SK-MEL-5 (cell line): ENCODE results near the gene APIP. TPM values are rescaled to one million over a fixed set of nuclear protein-coding genes. Genes with fewer than 3 reads are reported as not detected.

ENCODE experiments used
- DNase-seq: peaks from one replicate; pipeline ENCODE4 v3.0.0-alpha.2; 2016; ENCODE audit warnings: low read depth, low spot score
- in situ Hi-C: cut with HindIII; loops from 2 replicates; pipeline ENCODE4 v1.10.0; 2016; ENCODE audit warnings: low sequenced_read_pairs, high pct_unique_total_duplicates, low pct_unique_long_range_greater_than_20kb
- total RNA-seq: library from RNA; depleted of rRNA; stranded (reverse); fragments of >200 nt; shearing (Covaris generic); gene quantifications from 2 replicates; pipeline ENCODE4 v1.2.3, GENCODE V29; 2014

APIP gene
- total RNA-seq, 1 experiment from 2014 or later: 39.7 TPM

DNA sequence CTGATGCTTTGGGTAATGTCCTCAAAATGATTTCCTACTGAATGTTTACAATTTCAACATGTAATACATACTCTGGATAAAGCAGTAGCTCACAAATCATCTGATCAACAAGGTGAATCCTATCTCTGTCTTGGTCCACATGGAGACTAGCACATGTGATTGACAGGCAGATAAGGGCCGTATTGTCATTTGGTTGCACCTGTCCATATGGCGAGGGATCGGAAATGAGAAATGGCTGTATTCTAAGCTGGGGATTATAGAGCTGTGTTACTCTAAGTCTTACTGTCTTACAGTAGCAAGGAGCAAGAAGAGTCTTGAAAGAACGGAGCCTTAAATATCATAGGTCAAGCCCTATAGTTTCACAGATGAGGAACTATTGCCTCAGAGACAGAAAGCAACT is 55.7 kb downstream of the APIP start:
- in situ Hi-C loops: no loop called here
- DNase-seq: no peak

DNA sequence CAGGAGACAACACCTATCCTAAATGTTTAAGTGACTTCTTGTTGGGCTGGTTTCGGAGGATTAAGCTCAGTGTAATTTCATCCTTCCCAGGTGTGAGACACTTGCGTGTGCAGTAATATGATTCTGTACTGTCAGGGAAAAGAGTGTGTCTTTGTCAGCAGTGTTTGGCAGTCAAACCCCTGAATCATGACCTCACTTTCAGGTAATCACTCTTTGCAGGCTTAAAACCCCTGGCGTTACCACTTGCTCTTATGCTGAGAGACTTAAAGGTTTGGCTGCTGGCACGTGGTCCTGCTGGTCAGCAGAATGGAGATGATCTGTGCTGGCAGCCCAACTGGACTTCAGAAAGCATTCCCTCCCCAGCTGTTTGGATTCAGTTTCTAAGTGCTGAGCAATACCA is 56.1 kb downstream of the APIP start:
- in situ Hi-C loops: no loop called here
- DNase-seq: no peak

DNA sequence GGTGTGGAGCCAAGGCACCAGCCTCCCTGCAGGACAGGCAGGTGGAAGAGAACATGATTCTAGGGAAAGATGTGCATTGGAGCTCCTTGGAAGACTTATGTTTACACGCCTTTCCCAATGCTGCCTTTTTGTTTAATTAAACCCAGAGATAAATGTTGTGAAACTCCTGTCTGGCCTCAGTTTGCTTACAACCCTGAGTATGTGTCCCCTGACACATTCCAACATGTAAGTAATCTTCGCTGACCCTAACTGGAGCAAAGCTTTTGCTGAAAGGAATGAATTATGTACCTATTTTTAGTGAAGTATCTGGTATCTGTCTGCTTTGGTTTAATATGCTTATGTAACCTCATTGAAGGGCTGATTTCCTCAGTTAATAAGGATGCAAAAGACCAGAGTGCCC is 56.7 kb downstream of the APIP start:
- no peak for DNase-seq

DNA sequence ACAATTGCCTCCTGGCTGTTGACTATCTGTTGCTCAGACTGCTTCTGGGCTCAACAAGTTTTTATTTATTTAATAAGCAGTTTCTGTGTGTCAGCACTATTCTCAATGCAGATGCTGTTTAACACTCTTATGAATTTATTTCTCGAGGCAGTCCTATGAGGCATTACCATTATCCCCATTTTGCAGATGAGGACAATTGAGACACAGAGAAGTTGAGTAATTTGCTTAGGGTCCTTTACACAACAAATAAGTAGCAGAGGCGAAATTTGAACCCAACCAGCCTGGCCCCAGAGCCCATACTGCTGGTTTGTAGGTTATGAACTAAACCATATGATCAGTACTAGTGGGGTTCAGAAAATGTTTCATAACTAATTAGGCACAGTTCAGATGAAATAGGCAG is 58.7 kb downstream of the APIP start:
- in situ Hi-C loops: no loop called here
- no peak for DNase-seq

More for the DNA sequence above, 56.7 kb downstream of the APIP start:
- in situ Hi-C loops: no loop called here

DNA sequence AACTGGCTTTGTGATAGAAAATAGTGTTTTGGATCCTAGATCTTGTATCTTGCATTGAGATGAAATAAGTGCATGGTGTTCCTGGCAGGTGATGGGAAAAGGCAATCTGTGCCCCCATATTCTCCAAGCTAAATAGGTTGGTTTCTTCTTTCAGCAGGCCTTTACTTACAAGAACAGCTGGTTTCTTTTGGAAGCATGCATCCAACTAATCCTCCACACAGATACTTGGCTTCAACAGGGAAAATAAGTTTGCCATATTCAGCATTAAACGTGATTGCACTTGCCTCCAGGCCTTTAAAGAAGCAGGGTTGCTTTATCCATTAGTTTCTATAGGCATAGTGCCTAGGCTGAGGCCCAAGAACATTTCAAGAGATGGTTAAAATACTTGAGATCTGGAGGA is 59.9 kb downstream of the APIP start:
- in situ Hi-C loops: no loop called here
- no peak for DNase-seq

DNA sequence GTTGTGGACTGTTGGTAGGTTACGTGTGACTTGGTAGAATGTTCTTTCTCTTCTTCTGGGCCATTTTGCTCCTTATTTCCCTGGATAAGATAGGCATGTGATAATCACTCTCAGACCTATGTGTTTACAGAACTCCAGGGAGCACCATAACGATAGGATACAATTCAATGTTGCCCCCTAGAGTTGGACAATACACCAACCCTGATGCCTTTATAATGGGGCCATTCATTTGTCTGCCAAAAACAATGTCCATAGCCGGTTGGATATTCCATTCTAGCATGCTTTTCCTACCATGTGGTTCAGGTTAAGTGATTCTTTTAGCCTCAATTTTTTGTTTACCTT is 60.5 kb downstream of the APIP start:
- DNase-seq: peak; percentile 45
- in situ Hi-C loops: no loop called here

DNA sequence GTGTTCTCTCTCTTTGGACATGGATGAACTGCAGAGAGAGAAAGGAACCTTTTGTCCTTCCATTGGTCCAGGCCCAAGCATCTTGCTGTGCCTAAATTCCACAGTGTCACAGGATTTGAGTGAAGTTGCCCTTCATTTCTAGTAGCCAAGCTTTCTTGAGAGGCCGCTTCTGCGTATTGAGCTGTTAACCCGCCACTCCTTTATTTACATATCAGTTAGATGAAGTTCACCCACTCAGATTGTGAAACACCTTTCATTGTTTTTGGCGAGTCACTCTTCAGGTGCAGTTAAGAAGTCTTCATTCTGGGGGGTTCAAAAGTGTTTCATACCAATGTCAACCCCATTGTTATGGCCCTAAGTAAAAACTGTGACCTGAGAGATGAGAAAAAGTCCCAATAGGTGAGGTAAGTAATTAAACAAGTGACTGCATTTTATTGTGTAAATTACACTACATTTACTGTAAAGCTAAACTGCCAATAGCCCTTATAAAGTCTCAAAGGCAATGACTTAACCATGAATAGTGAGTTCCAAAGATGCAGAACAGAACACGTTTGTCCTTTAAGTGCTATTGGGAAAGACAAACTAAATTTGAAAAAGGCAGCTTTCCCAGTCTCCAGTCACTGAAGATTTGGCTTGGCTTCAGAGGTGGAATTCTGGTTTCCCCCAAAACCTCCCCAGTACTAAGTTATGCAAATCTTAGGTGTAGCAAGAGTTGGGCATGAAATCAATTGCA is 61.0 kb downstream of the APIP start:
- in situ Hi-C loops: no loop called here
- DNase-seq: no peak

DNA sequence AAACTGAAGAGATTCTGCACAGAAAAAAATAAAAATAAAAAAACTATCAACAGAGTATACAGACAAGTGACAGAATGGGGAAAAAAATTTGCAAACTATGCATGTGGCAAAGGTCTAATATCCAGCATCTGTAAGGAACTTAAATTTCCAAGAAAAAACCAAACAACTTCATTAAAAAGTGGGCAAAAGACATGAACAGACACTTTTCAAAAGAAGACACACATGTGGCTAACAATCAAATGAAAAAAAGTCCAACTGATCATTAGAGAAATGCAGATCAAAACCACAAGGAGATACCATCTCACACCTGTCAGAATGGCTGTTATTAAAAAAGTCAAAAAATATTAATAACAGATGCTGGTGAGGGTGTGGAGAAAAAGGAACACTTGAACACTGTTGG is 64.3 kb downstream of the APIP start:
- DNase-seq: no peak
- in situ Hi-C loops: no loop called here

DNA sequence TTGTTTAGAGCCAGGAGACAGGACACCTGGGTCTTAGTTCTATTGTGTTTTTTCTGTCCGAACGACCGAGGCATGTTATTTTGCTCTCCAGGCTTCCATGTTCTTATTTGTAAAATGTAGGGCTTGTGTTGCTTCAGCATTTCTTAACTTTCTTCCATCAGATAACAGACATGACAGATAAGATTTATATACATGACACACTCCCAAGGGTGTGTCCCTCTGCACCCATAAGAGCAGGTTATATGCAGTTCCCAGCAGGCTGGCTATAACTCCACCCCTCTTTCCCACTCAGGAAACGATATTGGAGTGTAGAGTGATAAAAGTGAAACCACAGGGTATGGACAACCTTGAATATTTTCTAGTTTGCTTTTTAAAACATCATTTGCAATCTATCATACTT is 65.8 kb downstream of the APIP start:
- no peak for DNase-seq
- in situ Hi-C loops: no loop called here

DNA sequence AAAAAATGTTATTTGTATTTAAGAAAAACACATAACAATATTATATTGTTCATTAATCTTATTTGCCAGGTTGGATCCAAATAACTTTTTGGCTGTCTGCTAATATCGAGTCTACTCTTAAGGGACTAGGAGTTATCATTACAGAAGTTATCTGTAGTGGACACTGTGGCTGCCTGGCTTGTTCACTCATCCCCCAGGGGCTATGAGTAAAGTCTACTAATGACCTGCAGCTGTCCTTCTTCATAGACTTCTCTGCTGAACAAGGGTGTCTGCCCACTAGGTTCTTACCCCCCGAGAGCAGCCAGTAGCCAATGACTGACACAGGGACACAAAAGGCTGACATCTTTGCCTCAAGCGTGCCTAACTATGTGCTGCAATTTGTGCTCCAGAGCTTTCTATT is 69.7 kb downstream of the APIP start:
- no peak for DNase-seq
- in situ Hi-C loops: no loop called here

DNA sequence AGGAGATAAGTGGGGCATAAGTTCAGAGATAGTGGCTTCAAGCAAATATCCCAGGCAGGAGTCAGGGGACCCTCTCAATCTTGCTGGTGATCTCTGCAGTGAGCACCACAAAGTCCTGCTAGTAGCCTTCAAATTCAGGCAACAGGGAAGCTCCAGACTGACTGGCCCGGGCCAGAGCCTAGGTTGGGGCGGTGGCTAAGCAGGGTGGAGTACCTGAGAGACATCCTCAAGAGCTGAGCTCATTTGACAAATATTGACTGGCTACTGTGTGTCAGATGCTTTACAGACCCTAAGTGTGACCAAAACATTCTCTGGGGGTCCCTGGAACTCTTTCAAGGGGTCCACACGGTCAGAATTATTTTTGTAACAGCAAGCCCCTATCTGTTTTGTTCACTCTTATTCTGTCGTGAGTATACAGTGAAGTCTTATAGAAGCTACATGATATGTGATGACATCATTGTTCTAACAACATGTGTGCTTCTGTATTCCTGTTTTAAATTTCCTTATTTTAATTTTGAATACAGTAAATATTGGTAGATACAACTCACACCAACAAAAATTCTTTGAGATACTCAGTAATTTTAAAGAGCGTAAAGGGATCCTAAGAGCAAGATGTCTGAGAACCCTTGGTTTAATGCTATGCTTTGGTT is 71.6 kb downstream of the APIP start:
- in situ Hi-C loops: no loop called here
- no peak for DNase-seq

DNA sequence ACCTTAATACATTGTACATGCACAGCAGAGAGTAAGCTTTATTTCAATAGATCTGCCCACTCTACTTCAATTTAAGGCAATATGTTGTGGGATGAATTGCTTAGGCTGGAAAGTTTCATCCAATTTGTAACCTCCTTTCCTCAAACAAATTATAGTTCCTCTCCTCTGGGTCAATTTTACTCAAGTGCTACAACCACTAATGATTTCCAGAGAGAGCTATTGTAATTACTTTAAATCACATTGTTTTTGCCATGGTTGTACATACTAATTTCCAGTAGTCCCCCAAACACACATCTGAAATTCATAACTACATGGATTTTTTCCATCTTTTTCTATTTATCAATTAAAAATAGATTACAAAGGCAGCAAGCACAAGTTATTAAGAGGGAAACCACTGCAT is 72.9 kb downstream of the APIP start:
- in situ Hi-C loops: no loop called here
- no peak for DNase-seq

DNA sequence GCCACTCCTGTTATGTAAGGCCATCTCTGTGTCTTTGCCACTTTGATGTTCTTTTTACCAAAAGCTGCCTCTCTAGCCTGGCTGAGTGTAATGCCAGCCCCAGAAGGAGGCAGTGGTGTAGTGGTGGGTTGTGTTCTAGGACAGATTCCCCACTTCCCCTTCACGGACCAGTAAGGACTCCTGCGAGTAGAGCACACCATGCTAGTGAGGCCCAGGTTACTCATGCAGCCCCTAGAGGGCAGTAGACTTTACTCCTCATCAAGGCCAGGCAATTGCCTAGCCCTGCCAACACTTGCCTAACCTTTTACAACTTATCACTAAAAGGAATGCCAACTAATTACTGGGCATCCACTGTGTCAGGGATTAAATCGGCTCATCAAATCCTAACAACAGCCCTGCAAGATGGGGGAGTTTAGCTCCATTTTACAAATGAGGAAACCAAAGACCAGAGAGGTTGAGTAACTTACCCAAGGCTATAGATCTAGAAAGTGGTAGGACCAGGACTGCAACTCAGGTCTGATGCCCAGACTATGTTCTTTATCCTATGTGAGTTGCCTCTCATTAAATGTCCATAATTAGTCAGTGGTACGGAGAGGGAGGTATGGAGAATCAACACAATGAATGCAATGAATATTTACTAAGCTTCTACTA is 75.3 kb downstream of the APIP start:
- DNase-seq: peak; percentile 74
- in situ Hi-C loops: no loop called here

DNA sequence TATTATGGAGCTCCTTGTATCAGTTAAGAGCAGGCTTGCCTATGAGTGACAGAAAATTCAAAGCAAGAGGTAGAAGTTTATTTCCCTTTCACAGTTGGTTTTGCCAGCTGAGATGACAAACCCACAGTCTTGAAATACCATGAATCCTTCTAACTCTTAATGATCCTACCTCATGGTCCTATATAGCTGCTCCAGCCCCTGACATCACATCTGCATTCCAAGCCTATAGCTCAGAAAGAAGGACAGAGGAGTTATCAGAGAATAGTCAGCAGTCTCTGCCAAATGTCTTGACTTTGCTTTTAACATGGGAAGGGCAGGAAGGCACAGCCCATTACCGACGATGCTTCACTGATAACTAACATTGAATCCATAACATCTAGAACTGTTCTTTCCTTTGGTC is 76.2 kb downstream of the APIP start:
- in situ Hi-C loops: no loop called here
- no peak for DNase-seq

DNA sequence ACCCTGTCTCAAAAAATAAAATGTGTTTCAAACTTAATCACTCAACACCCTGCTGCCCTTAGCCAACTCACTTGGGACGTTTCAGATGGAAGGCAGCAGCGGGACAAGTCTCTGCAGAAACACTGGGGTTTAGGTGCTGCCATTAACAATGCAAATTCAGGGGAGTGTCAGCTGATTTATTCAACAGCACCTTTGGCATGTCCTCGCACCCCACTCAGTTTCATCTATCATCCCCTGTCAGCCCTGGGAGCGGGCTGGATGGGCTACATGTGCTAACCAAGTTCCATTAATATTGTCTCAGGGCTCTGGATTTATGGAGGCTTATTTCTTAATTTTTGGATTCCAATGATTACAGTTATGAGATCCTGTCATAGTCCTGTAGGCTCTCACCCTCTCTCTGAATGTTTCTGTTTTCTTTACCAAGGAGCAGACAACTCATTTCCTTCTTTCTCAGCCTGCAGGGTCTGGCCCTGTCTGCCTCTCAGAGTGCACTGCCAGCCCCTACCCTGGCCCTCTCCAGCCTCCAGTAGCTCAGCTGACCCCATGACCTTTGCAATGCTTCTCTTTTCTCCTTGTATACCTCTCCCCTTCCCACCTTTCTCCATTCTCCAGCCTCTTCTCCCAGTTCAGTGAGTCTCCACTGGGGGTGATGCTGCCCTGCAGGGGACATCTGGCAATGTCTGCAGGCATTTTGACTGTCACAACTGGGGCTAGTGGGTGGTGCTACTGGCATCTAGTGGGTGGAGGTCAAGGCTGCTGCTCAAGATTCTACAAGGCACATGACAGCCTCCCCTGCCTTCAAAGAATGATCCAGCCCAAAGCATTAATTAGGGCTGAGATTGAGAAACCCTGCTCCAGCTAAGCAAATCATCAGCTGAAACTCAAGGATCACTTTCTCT is 79.0 kb downstream of the APIP start:
- peak; percentile 40 for DNase-seq
- in situ Hi-C loops: no loop called here

DNA sequence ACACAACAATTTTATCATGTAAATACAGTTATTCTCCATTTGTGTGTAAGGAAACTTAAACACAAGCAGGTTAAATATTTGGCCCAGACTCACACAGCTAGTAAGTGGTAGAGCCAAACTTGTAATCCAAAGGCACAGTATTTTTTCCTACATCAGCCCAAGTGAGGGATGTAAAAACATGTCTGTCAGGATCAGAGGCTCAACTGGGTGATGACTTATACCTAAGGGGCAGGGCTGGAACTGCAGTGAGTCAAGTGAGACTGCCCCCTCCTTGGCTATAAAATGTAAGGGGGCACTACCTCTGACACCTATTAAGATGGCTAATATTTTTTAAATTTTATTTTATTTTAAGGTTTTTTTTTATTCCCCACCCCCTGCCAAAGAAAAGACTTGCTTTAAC is 82.6 kb downstream of the APIP start:
- no peak for DNase-seq
- in situ Hi-C loops: no loop called here
